ENCODE data around the gene WDTC1. TPM values are rescaled to one million over a fixed set of nuclear protein-coding genes. Genes with fewer than 3 reads are reported as not detected.
A peak's percentile ranks its signal among the peaks of the same experiment; 100 is the strongest.

WDTC1 gene
- total and polyA plus RNA-seq, 2 of the 13 experiments (the other 11 are each of a cell fraction or from before 2014, with no cell fraction given), result 5.5 TPM

DNA sequence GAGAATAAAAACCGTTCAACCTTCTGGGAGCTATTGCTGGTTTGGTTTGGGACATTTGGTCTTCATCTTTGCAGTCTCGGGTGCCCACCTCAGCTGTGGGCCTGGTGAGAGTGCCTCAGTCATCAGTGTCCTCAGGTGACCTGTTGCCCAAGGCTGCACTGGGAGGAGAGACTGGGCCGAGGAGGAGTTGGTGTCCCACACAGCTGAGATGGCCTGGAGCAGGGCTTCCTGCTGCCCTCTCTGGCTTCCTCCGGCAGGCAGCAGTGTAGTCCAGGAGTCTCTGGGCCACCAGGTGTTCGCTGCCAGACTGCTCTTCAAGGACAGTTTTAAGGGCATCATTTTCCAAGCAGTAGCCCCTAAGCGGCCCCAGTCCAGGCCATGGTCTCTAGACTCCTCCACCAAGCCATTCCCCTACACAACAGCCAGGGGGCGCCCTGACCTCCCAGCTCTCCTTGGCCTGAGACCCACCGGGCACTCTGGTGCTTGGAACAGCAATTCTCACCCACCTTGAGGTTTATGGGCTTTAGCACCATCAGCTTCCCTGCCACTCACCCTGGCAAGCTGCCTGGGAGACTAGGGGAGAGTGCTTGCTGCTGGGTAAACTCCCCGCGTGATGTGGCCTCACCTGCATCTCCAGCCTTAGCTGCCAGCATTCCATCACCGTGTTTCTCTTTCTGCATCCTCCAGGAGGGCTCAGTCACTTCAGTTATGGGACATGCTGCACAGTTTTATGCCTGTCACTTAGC, 98.3 kb downstream of the WDTC1 start (continued):
- TF ChIP-seq HMGXB4 (CRISPR knock-in tag; IDR thresholded peaks at IDR 0.05; ENCODE audit: borderline replicate concordance in 1 of 2, low read depth in 1 of 2), result no peak
- no peak for TF ChIP-seq ATM (IDR thresholded peaks at IDR 0.05; ENCODE audit: borderline replicate concordance)
- no peak for TF ChIP-seq ZNF580 (CRISPR knock-in tag; IDR thresholded peaks at IDR 0.05; ENCODE audit: borderline replicate concordance, low read depth)
- TF ChIP-seq MAX (IDR thresholded peaks at IDR 0.05), result 0 out of 2 replicates have a peak, but pooled peaks have one; percentile 6
- TF ChIP-seq ZNF784 (CRISPR knock-in tag; IDR thresholded peaks at IDR 0.05; ENCODE audit: borderline replicate concordance), result peak; percentile 65; the same call in 1 of the 2 replicates
- TF ChIP-seq ONECUT2 (CRISPR knock-in tag; IDR thresholded peaks at IDR 0.05), result no peak
- 0 out of 2 replicates have a peak, but pooled peaks have one; percentile 39 for TF ChIP-seq SRY (CRISPR knock-in tag; IDR thresholded peaks at IDR 0.05)
- peak; percentile 87 for TF ChIP-seq CTCF (CRISPR knock-in tag; IDR thresholded peaks at IDR 0.05)
- TF ChIP-seq GLI4 (CRISPR knock-in tag; IDR thresholded peaks at IDR 0.05; ENCODE audit: borderline replicate concordance), result 0 out of 2 replicates have a peak, but pooled peaks have one; percentile 36
- TF ChIP-seq ZNF121 (CRISPR knock-in tag; IDR thresholded peaks at IDR 0.05), result no peak
- TF ChIP-seq ZNF407 (CRISPR knock-in tag; IDR thresholded peaks at IDR 0.05; ENCODE audit: not compliant biosample characterization), result peak; percentile 46
- peak; percentile 51 for TF ChIP-seq XRCC5 (optimal IDR thresholded peaks at IDR 0.05; ENCODE audit: low read length)
- TF ChIP-seq ZNF136 (CRISPR knock-in tag; IDR thresholded peaks at IDR 0.05; ENCODE audit: low read depth), result no peak
- no peak for TF ChIP-seq ZNF558 (CRISPR knock-in tag; IDR thresholded peaks at IDR 0.05; ENCODE audit: borderline replicate concordance)
